H1 (cell line): ENCODE data around the gene CFL2.

Experiments used
- CTCF ChIP-seq, 3 experiments: IDR thresholded peaks; 1 replicate in 2 of 3; 2 replicates in 1 of 3; pipeline versions ENCODE4 v1.5.1 to v1.6.1; 2011; ENCODE audit warnings: low read length in 3 of 3, mild to moderate bottlenecking in 3 of 3, inconsistent platforms in 2 of 3, low read depth in 1 of 3, moderate library complexity in 1 of 3; ENCODE audit not compliant: insufficient read depth in 1 of 3; ENCODE audit errors: control extremely low read depth in 1 of 3
- POU5F1 ChIP-seq: IDR thresholded peaks from 2 replicates; pipeline ENCODE4 v1.6.1; 2011; ENCODE audit warnings: low read depth, mild to moderate bottlenecking, low read length, moderate library complexity
- RNF2 ChIP-seq: fragments of 200-900, 300-1000 bp; sonication (generic); IDR thresholded peaks from 2 replicates; pipeline ENCODE4 v1.7.1; 2016; ENCODE audit warnings: borderline replicate concordance, low read depth, mild to moderate bottlenecking, antibody characterized with exemption, low read length; ENCODE audit not compliant: poor library complexity, severe bottlenecking; ENCODE audit errors: missing control alignments
- SIX5 ChIP-seq: IDR thresholded peaks from 2 replicates; pipeline ENCODE4 v1.6.1; 2011; ENCODE audit warnings: mild to moderate bottlenecking, low read depth, low read length
- SUZ12 ChIP-seq: fragments of 200-600 bp; sonication (generic); IDR thresholded peaks from 2 replicates; pipeline ENCODE4 v1.6.1; 2012; ENCODE audit warnings: mild to moderate bottlenecking, inconsistent platforms, low read length, moderate library complexity, mixed read lengths

DNA sequence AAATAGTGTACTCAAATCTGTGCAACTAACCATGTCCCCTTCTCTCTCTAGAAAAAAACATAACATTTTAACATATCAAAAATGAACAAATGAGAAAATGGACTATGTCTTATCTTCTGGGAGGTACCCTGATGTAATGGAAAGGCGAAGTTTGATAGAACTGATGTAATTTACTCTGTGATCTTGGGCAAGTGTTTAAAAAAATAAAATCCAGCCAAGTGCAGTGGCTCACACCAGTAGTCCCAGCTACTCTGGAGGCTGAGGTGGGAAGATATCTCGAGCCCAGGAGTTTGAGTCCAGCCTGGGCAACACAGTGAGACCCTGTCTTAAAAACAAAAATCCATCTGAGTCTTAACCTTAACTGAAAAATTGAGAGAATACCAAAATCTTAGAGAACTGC is 35.8 kb upstream of the CFL2 start:
- TF ChIP-seq SIX5 (no peak), RNF2 (no peak), POU5F1 (no peak), CTCF (IDR thresholded peaks at IDR 0.05; ENCODE audit: control extremely low read depth in 1 of 3, insufficient read depth in 1 of 3, low read depth in 1 of 3, low read length in 3 of 3) (no peak), SUZ12 (no peak)
